Endothelial cell of umbilical vein (primary cell): ENCODE data around the gene SDSL. TPM values are rescaled to one million over a fixed set of nuclear protein-coding genes. Genes with fewer than 3 reads are reported as not detected.

Experiments
- BruUV-seq: library from RNA; stranded (reverse); fragments of 400-500 nt; replicated peaks from 2 replicates; lab custom pipeline; 2021; lab: Mats Ljungman, UMichigan
- CTCF ChIA-PET: fragments of 300-600, 350-600 bp; sonication (Branson Sonifier 250); formaldehyde crosslinking; loops from one replicate; lab custom pipeline; 2021; ENCODE audit warnings: antibody characterized with exemption, inconsistent platforms; lab: Charles Lee
- POLR2A ChIA-PET: fragments of 300-600, 350-600 bp; sonication (Branson Sonifier 250); formaldehyde crosslinking; loops from one replicate; lab custom pipeline; 2021; ENCODE audit warnings: antibody characterized with exemption, inconsistent platforms; lab: Charles Lee
- DNase-seq: peaks from one replicate; pipeline ENCODE4 v3.0.0-alpha.2; 2011; ENCODE audit warnings: low read depth, low spot score
- FAIRE-seq: peaks from 2 replicates; lab custom pipeline; 2011; peaks lifted over from hg19 to GRCh38; lab: Jason Lieb, UNC
- H2AFZ ChIP-seq: 2 replicates; pipeline ENCODE4 v1.6.0; 2012; ENCODE audit warnings: low read depth, low read length, control low read depth, inconsistent platforms
- H3K27ac ChIP-seq: 2 replicates; pipeline ENCODE4 v1.5.1; 2011; ENCODE audit warnings: low read depth, mild to moderate bottlenecking, control low read depth, low read length, moderate library complexity; ENCODE audit not compliant: insufficient read depth
- H3K27me3 ChIP-seq, 2 experiments: 2 replicates each; pipeline versions ENCODE4 v1.6.0 to v1.6.1; 2011; ENCODE audit warnings: low read length in 2 of 2, mixed read lengths in 1 of 2; ENCODE audit not compliant: control insufficient read depth in 2 of 2, insufficient read depth in 2 of 2
- H3K36me3 ChIP-seq, 2 experiments: 2 replicates in 1 of 2; 3 replicates in 1 of 2; pipeline ENCODE4 v1.5.1; 2011; ENCODE audit warnings: low read length in 2 of 2, mild to moderate bottlenecking in 1 of 2, moderate library complexity in 1 of 2; ENCODE audit not compliant: control insufficient read depth in 2 of 2, insufficient read depth in 2 of 2; ENCODE audit errors: extremely low read depth in 1 of 2
- H3K4me1 ChIP-seq: 3 replicates; pipeline ENCODE4 v1.5.1; 2011; ENCODE audit warnings: mild to moderate bottlenecking, low read length; ENCODE audit not compliant: control insufficient read depth, insufficient read depth; ENCODE audit errors: extremely low read depth
- H3K4me2 ChIP-seq: 2 replicates; pipeline ENCODE4 v1.6.1; 2011; ENCODE audit warnings: low read length, control low read depth, mixed read lengths; ENCODE audit not compliant: insufficient read depth
- H3K4me3 ChIP-seq, 3 experiments: fragments of 200-600 bp in 1 of 3; sonication (generic), shearing (Covaris generic) in 1 of 3; replicated peaks in 1 of 3; 2 replicates each; pipeline ENCODE4 v1.5.1; 2011 to 2016; ENCODE audit warnings: control low read depth in 3 of 3, low read length in 3 of 3, mild to moderate bottlenecking in 2 of 3, inconsistent platforms in 1 of 3, low read depth in 1 of 3, moderate library complexity in 1 of 3; ENCODE audit not compliant: insufficient read depth in 1 of 3
- H3K79me2 ChIP-seq: 2 replicates; pipeline ENCODE4 v1.6.0; 2012; ENCODE audit warnings: low read length, inconsistent platforms; ENCODE audit not compliant: control insufficient read depth, insufficient read depth
- H3K9ac ChIP-seq: replicated peaks from 2 replicates; pipeline ENCODE3; 2011; ENCODE audit warnings: low read length, control low read depth; ENCODE audit not compliant: insufficient read depth; ENCODE audit errors: extremely low read depth
- H3K9me1 ChIP-seq: replicated peaks from 3 replicates; pipeline ENCODE4 v1.6.0; 2011; ENCODE audit warnings: mild to moderate bottlenecking, low read length; ENCODE audit not compliant: control insufficient read depth, insufficient read depth; ENCODE audit errors: extremely low read depth
- H3K9me3 ChIP-seq: replicated peaks from 2 replicates; pipeline ENCODE4 v1.5.1; 2012; ENCODE audit warnings: low read length, inconsistent platforms; ENCODE audit not compliant: control insufficient read depth, insufficient read depth
- H4K20me1 ChIP-seq: replicated peaks from 2 replicates; pipeline ENCODE3; 2011; ENCODE audit warnings: mild to moderate bottlenecking, low read length; ENCODE audit not compliant: control insufficient read depth, insufficient read depth; ENCODE audit errors: extremely low read depth
- EZH2 ChIP-seq: IDR thresholded peaks from 2 replicates; pipeline ENCODE4 v1.6.1; 2012; ENCODE audit warnings: borderline replicate concordance, low read depth, mild to moderate bottlenecking, moderate library complexity, low read length, inconsistent platforms; ENCODE audit not compliant: severe bottlenecking
- FOS ChIP-seq: IDR thresholded peaks from 2 replicates; pipeline ENCODE4 v1.6.1; 2011; ENCODE audit warnings: mild to moderate bottlenecking, low read length, moderate library complexity, borderline replicate concordance; ENCODE audit not compliant: insufficient read depth
- GATA2 ChIP-seq: IDR thresholded peaks from 2 replicates; pipeline ENCODE4 v1.7.0; 2011; ENCODE audit warnings: low read depth, mild to moderate bottlenecking, moderate library complexity, mixed read lengths, low read length; ENCODE audit not compliant: insufficient read length, insufficient read depth
- JUN ChIP-seq: IDR thresholded peaks from 2 replicates; pipeline ENCODE4 v1.6.1; 2011; ENCODE audit warnings: borderline replicate concordance, low read depth; ENCODE audit not compliant: insufficient read length, insufficient read depth
- MYC ChIP-seq: IDR thresholded peaks from one replicate; pipeline ENCODE4 v1.6.1; 2011; ENCODE audit warnings: mild to moderate bottlenecking, low read depth, low read length
- POLR2A ChIP-seq: IDR thresholded peaks from 2 replicates; pipeline ENCODE4 v1.6.1; 2012; ENCODE audit warnings: low read depth, mild to moderate bottlenecking, control low read depth, low read length
- POLR2AphosphoS5 ChIP-seq: IDR thresholded peaks from 2 replicates; pipeline ENCODE4 v1.6.1; 2012; ENCODE audit warnings: low read depth, mild to moderate bottlenecking, control low read depth, low read length, moderate library complexity; ENCODE audit not compliant: insufficient read depth
- dilution Hi-C: fragments of 300-500 bp; cut with MboI; formaldehyde crosslinking; loops from one replicate; pipeline ENCODE4 v1.15.0; 2019; ENCODE audit warnings: low sequenced_read_pairs; ENCODE audit not compliant: extremely low pct_ligation_motif_present
- intact Hi-C: fragments of 100-400 bp; cut with micrococcal nuclease; formaldehyde crosslinking; loops from one replicate; pipeline ENCODE4 v1.10.0; 2022
- polyA plus RNA-seq, 4 experiments: library from polyadenylated mRNA; depleted of rRNA in 3 of 4; stranded (reverse) in 3 of 4; unstranded in 1 of 4; fragments of >200 nt; gene quantifications; 2 replicates each; pipeline versions ENCODE4 v1.2.1 to v1.2.3, GENCODE V29; 2011 to 2012; ENCODE audit warnings: missing spikeins in 1 of 4
- total RNA-seq: library from RNA; stranded (reverse); gene quantifications from 2 replicates; pipeline ENCODE4 v1.2.3, GENCODE V29; 2021
- TF ChIP-seq, protein P1 (sequence below): IDR thresholded peaks from 2 replicates; pipeline ENCODE4 v1.6.1; 2011; ENCODE audit not compliant: insufficient read depth, insufficient read length
- TF ChIP-seq, protein P2 (sequence below), 2 donors: IDR thresholded peaks; 1 replicate in 1 of 2; 2 replicates in 1 of 2; pipeline ENCODE4 v1.5.1; 2011; ENCODE audit warnings: low read length in 2 of 2, mild to moderate bottlenecking in 2 of 2, moderate library complexity in 2 of 2, control low read depth in 1 of 2, inconsistent platforms in 1 of 2, low read depth in 1 of 2; ENCODE audit not compliant: insufficient read depth in 1 of 2; ENCODE audit errors: extremely low read depth in 1 of 2

Gene SDSL
- total and polyA plus RNA-seq, 2 donors (not counting 3 experiments of a cell fraction or from before 2014, with no cell fraction given) = 5.7 to 16.9 TPM

DNA sequence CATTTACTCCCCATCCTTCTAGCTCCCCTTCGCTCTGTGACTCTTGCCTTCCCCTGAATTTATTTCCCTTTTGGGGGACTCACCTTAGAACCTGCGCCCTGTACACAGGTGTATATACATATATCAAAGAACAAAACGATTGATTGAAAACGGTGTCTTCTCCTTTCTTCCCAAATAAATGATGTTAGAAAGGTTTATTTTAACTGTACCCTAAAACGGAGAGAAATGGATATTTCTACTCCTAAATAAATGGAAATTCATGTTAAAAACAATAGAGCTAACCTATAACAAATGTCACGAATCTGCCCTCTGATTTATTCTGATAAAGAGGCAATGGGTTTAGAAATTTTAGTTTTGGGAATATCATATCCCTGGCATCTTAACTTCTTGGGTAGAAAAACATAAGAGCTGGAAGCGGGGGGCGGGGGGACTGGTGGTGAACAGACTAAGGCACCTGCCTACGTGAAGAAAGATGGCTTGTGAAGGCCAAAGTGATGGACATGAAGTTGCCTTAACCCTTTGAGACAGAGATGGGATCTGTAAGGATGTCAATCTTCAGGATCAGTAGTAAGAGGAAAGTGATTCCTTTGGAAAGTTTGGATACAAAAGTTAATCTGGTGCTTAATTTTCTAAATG lies 58.3 kb downstream of the SDSL start:
- DNase-seq (no peak), FAIRE-seq (no peak)
- Histone ChIP-seq H3K27me3 (peaks cover 39 to 43% of the 10 kb centered on the region in 2 experiments), H3K4me3 (no peak overlapping the region), H4K20me1 (no peaks in the 10 kb centered on the region), H3K79me2 (no peaks in the 10 kb centered on the region), H3K9me1 (no peaks in the 10 kb centered on the region), H3K4me2 (no peak overlapping the region), H3K4me1 (no peaks in the 10 kb centered on the region), H3K9me3 (no peaks in the 10 kb centered on the region), H3K36me3 (no peaks in the 10 kb centered on the region), H2AFZ (no peak overlapping the region), H3K27ac (no peak overlapping the region), H3K9ac (no peak overlapping the region)
- TF ChIP-seq, protein P1, sequence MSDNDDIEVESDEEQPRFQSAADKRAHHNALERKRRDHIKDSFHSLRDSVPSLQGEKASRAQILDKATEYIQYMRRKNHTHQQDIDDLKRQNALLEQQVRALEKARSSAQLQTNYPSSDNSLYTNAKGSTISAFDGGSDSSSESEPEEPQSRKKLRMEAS = no peak
- no peak for TF ChIP-seq POLR2A
- TF ChIP-seq, protein P2, sequence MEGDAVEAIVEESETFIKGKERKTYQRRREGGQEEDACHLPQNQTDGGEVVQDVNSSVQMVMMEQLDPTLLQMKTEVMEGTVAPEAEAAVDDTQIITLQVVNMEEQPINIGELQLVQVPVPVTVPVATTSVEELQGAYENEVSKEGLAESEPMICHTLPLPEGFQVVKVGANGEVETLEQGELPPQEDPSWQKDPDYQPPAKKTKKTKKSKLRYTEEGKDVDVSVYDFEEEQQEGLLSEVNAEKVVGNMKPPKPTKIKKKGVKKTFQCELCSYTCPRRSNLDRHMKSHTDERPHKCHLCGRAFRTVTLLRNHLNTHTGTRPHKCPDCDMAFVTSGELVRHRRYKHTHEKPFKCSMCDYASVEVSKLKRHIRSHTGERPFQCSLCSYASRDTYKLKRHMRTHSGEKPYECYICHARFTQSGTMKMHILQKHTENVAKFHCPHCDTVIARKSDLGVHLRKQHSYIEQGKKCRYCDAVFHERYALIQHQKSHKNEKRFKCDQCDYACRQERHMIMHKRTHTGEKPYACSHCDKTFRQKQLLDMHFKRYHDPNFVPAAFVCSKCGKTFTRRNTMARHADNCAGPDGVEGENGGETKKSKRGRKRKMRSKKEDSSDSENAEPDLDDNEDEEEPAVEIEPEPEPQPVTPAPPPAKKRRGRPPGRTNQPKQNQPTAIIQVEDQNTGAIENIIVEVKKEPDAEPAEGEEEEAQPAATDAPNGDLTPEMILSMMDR (IDR thresholded peaks at IDR 0.05; ENCODE audit: extremely low read depth in 1 of 2, insufficient read depth in 1 of 2, low read depth in 1 of 2, low read length in 2 of 2) = no peak
- no peak for TF ChIP-seq GATA2
- TF ChIP-seq FOS = no peak
- no peak for TF ChIP-seq EZH2
- no peak for TF ChIP-seq MYC
- TF ChIP-seq POLR2AphosphoS5 = no peak
- TF ChIP-seq JUN = no peak
- no TSS peak for BruUV-seq
- POLR2A ChIA-PET = no interaction called here
- intact Hi-C loops = no loop called here
- dilution Hi-C loops = no loop called here
- CTCF ChIA-PET = interaction anchor here (0.8 kb wide), 1 partner anchor 18 kb away, joined by 4 read pairs; no protein-coding TSS in a partner anchor
